Measurements from ENCODE around the gene NEK5. TPM values are rescaled to one million over a fixed set of nuclear protein-coding genes. Genes with fewer than 3 reads are reported as not detected.

NEK5 gene
- total RNA-seq (2021; fragmentation: NEBNext Ultra II Directional; extraction: Animal tissue kit (Norgen Biotek cat#: 25700)) (0.27 and 0.35 TPM in 2 replicates), polyA plus RNA-seq (2011; rRNA removed) (0.12 and 0.17 TPM in 2 replicates), polyA minus RNA-seq (2011; rRNA and poly(A)+ RNA removed) (0.10 and 0.13 TPM in 2 replicates)
- polyA plus RNA-seq (2011; cell fraction: cytosol; rRNA removed) = 0.21 TPM
- polyA plus RNA-seq (2011; cell fraction: nucleus; rRNA removed) = 0.20 TPM
- 0.25 to 0.72 TPM (median 0.36 TPM) in 4 replicates for polyA plus RNA-seq (2012, experiment 1 of 2)
- not detected for polyA plus RNA-seq (2012, experiment 2 of 2)
- 0.36 TPM for polyA plus RNA-seq (2013, experiment 1 of 2)
- 0.39 TPM for polyA plus RNA-seq (2013, experiment 2 of 2)
- not detected for polyA minus RNA-seq (2011; cell fraction: cytosol; rRNA and poly(A)+ RNA removed)
- polyA minus RNA-seq (2011; cell fraction: nucleus; rRNA and poly(A)+ RNA removed) = 0.50 TPM
- long read RNA-seq, experiment 1 = 0 reads
- long read RNA-seq, experiment 2, partial matches to known transcripts = 0 of 1 reads
- long read RNA-seq, experiment 2, other reads (novel, unspliced or antisense) = 1 of 1 reads

DNA sequence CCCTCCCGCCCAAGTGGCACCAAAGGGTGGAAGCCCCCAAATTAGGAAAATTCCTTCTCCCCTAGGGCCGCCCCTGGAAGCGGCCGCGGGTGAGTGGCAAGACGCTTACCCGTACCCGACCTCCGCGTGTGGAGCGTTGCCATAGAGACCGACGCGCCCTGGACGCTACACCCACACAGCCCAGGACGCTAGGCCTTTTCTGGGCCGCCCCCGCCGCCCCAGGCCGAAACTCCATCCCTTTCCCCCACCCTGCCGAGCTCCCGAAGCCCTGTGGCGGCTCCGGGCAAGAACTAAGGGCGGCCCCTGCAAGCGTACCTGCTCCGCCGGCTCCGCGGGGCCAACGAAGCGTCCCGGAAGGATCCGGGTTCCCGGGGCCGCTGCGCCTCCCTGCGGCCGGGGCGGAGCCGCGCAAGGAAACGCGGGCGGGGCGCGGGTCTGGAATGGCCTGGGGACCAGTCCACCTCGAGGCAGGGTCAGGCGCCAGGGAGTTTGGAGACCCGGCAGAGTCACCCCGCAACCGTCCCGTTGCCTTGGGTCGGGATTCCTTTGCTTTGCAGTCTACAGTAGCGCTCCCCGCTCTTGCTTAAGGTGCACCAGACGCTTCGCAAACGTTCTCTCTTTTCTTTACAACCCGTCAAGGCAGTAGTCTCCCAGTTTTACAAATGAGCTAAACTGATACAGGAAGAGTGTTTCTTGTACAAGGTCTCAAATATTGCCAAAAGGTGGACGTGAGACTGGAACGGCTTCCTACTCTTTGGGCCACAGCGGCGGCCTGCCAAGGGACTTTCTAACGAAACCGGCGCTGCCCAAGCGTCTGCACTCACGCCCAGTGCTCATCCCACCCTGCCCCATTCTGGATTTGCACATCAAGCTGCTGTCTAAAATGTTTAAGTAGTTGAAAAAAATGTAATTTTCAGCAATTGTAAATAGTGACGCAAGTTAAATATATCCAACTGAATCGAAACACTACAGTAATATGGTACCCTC, at the start of gene NEK5:
NEK5 (minus strand) TSS at position 360 of the 987 bp plus-strand sequence. CDS start 1,591 bp downstream, outside the sequence.
- H3K9ac ChIP-seq (replicated peaks in 1 of 4; ENCODE audit: extremely low read depth in 1 of 4, low read depth in 3 of 4, low read length in 3 of 4) = peak within 1 kb of the TSS in 2 of 4 experiments; percentile 45 to 52; a peak in 3 of 7 replicates
- ChIA-PET POLR2A (ENCODE audit: partially characterized antibody) (interaction anchor here (0.6 to 1.6 kb wide), 3 partner anchors 162 to 261 kb away, joined by 3 to 4 read pairs (median 3); no protein-coding TSS in a partner anchor), CTCF (ENCODE audit: partially characterized antibody) (interaction anchor here (0.6 to 8.7 kb wide), 40 partner anchors 12 to 489 kb away, joined by 3 to 107 read pairs (median 5); partner anchors contain the start of genes ALG11, TMEM272 and VPS36)
- no peak within 1 kb of the TSS for H3K14ac ChIP-seq (ENCODE audit: insufficient read length)
- H4K20me1 ChIP-seq (replicated peaks in 1 of 2; ENCODE audit: control insufficient read depth in 1 of 2, insufficient read depth in 2 of 2, low read length in 2 of 2) = peaks cover 0 to 1% of the 10 kb centered on the region in 2 experiments
- H3K4me2 ChIP-seq (ENCODE audit: insufficient read depth in 1 of 2, low read depth in 2 of 2, low read length in 2 of 2) = peak within 1 kb of the TSS; percentile 69 to 70
- FAIRE-seq (no peak), DNase-seq (ENCODE audit: low read depth in 1 of 2, low spot score in 2 of 2) (peak; percentile 46 to 93)
- no peak within 1 kb of the TSS for H2BK12ac ChIP-seq (ENCODE audit: low read depth, low read length)
- H3K27ac ChIP-seq (ENCODE audit: low read depth, low read length) = no peak within 1 kb of the TSS
- H2BK120ac ChIP-seq (replicated peaks; ENCODE audit: low read depth, low read length) = no peak within 1 kb of the TSS
- no peaks in the 10 kb centered on the region for H3K79me1 ChIP-seq (ENCODE audit: low read depth, low read length)
- H2BK5ac ChIP-seq (ENCODE audit: low read depth, low read length) = no peak within 1 kb of the TSS
- H3K4me3 ChIP-seq (ENCODE audit: extremely low read depth in 1 of 4, insufficient read depth in 2 of 4, low read depth in 3 of 4, low read length in 4 of 4) = peak within 1 kb of the TSS; percentile 46 to 78 (median 70)
- H3K4ac ChIP-seq (replicated peaks; ENCODE audit: insufficient read length, low read depth, low read length) = no peak within 1 kb of the TSS
- H4K5ac ChIP-seq (ENCODE audit: insufficient read length, low read depth, low read length) = no peak within 1 kb of the TSS
- H2AK5ac ChIP-seq (ENCODE audit: low read depth, low read length) = no peak within 1 kb of the TSS
- peak within 1 kb of the TSS; percentile 97 for H2AFZ ChIP-seq (ENCODE audit: low read length)
- peak within 1 kb of the TSS; percentile 63 for H4K8ac ChIP-seq (ENCODE audit: extremely low read depth, insufficient read depth, low read length)
- no peaks in the 10 kb centered on the region for H3K4me1 ChIP-seq (replicated peaks in 1 of 4; ENCODE audit: control insufficient read depth in 3 of 4, insufficient read depth in 4 of 4, low read length in 3 of 4)
- no peaks in the 10 kb centered on the region for H3K9me3 ChIP-seq (ENCODE audit: insufficient read depth in 2 of 2, low read depth in 1 of 2, low read length in 1 of 2)
- no peak within 1 kb of the TSS for H3K56ac ChIP-seq (replicated peaks; ENCODE audit: insufficient read length, low read depth, low read length)
- H3K18ac ChIP-seq (ENCODE audit: extremely low read depth, low read length) = no peak within 1 kb of the TSS
- no peak within 1 kb of the TSS for H3K23ac ChIP-seq (ENCODE audit: insufficient read length)
- WGBS, 2 experiments (ENCODE audit: extremely low coverage in 1 of 2, insufficient coverage in 1 of 2, insufficient read length in 1 of 2, insufficient replicate concordance in 2 of 2, low coverage in 1 of 2, low lambda C conversion rate in 2 of 2, missing lambda C conversion rate in 1 of 2) = 11% methylated on average over 53 of the region's 71 CpGs; no CpG with 5 or more reads in 1 of the 2 experiments
- no peak within 1 kb of the TSS for H4K91ac ChIP-seq (replicated peaks; ENCODE audit: insufficient read length, low read length)
- H3K27me3 ChIP-seq (replicated peaks in 1 of 4; ENCODE audit: control insufficient read depth in 3 of 4, extremely low read depth in 1 of 4, insufficient read depth in 3 of 4, low read length in 3 of 4) = peaks cover 0 to 10% (median 2%) of the 10 kb centered on the region in 4 experiments; a peak in 2 of 7 replicates
- no peaks in the 10 kb centered on the region for H3K79me2 ChIP-seq (ENCODE audit: control insufficient read depth in 1 of 2, insufficient read depth in 2 of 2, low read length in 2 of 2)
- H3K23me2 ChIP-seq (ENCODE audit: low read depth, low read length) = peaks cover 6% of the 10 kb centered on the region
- no peak within 1 kb of the TSS for H2BK15ac ChIP-seq (ENCODE audit: low read length)
- H2BK20ac ChIP-seq (ENCODE audit: low read length) = no peak within 1 kb of the TSS
- peaks cover 0 to 10% (median 6%) of the 10 kb centered on the region in 4 experiments; a peak in 5 of 8 replicates for H3K36me3 ChIP-seq (ENCODE audit: control insufficient read depth in 2 of 4, insufficient read depth in 4 of 4, low read length in 3 of 4)

All from H1 (cell line).